GM12873 (cell line): ENCODE data around the gene EIF2A.

Experiments used
- CTCF ChIP-seq: IDR thresholded peaks from 2 replicates; pipeline ENCODE4 v1.5.1; 2012; ENCODE audit warnings: low read depth, mild to moderate bottlenecking, moderate library complexity, low read length, control low read depth; ENCODE audit not compliant: insufficient read depth; ENCODE audit errors: missing control alignments

EIF2A gene

GRCh38 chr3:150594150-150594549 is 47.6 kb downstream of the EIF2A start:
- no peak for TF ChIP-seq CTCF

GRCh38 chr3:150597646-150598045 is 51.1 kb downstream of the EIF2A start:
- TF ChIP-seq CTCF = no peak

DNA sequence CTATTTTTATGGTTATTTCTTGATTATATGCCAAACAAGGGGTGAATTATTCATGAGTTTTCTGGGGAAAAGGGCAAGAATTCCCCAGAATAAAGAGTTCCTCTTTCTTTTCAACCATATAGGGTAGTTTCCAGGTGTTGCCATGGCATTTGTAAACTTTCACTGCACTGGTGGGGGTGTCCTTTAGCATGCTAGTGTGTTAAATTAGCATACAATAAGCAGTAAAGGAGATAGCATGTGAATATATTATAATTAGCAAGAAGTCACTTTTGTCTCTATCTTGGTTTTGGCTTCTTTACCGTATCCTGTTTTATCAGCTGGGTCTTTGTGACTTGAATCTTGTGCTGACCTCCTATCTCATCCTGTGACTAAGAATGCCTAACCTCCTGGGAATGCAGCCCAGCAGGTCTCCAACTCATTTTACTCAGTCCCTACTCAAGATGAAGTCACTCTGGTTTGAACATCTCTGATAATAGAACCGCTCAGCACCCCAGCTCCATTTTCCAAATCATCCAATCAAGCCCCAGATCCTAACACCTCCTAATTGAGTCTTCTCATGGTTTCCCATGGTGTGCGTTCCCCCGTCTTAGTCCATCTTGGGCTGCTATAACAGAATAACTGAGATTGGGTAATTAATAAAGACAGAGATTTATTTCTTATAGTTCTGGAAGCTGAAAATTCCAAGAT is 53.2 kb downstream of the EIF2A start:
- TF ChIP-seq CTCF = no peak

DNA sequence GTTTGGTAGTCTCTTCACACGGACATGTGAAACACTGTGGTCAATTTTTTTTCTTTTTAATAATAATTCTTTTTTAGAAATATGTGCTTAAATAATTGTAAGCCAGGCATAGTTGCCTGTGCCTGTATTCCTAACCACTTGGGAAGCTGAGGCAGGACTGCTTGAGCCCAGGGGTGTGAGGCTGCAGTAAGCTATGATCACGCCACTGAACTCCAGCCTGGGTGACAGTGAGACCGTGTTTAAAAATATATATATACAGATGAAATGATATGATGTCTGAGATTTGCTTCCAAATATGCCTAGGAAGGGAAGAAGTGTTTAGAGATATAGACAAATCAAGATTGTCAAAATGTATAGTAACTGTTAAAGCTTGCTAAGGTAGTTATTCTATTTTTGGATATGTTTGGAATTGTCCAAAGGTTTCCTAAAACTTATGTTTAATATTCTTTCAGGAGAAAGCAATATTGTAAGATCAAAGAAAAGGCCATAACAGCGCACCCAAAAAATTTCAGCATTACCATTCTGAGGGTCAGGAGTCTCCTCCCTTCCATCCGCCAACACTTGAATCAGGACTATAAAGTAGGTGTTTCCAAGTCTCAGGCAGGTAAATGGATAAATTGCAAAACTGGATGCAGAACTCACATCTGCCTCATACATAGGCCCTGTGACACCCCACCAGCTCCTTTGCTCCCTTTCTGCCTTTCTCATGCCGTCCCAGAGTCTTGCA is 56.0 kb downstream of the EIF2A start:
- no peak for TF ChIP-seq CTCF

- TF ChIP-seq CTCF = peak; percentile 32
These were observed 56.8 kb downstream of the EIF2A start, which contains the start of gene SELENOT for GRCh38 chr3:150603153-150603979. Gene SELENOT, plus strand, starts transcription at chr3:150603321. Its CDS starts 42 bp downstream, at chr3:150603363.

DNA sequence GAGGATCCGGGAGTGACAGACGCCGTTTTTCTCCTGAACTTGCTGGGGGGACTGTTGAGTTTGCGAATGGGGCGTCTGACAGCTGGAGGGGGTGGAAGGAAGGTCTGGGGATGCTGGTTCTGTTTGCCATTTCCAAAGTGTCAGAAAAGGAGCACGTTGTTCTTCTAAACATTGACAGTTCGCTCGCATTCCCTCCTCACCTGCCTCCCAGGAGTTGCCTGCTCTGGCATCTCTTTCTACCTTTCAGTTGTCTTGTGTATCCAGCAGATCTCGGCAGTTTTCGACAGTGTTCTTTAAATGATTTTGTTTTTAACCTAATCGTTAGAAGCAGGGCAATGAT is 57.4 kb downstream of the EIF2A start:
- TF ChIP-seq CTCF = no peak
